ENCODE data around the gene CARMIL3. TPM values are rescaled to one million over a fixed set of nuclear protein-coding genes. Genes with fewer than 3 reads are reported as not detected.

Gene CARMIL3
- total and polyA plus RNA-seq, 2 experiments from 2014 or later = not detected

DNA sequence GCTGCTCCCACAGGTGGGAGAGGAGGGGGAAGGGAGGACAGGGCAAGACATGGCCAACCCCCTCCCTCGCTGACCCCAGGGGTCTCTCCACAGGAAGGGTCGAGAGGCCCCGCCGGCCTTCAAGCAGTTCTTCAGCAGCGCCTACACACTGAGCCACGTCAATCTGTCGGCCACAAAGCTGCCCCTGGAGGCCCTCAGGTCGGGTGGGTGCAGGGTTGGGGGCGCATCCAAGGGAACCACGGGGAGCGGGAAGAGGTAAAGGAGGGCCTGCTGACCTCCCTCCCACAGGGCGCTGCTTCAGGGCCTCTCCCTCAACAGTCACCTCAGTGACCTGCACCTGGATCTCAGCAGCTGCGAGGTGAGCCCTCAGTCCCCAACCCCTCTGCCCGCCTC is 6.1 kb downstream of the CARMIL3 start:
- 34 to 46% methylated on average over 12 to 14 of the region's 14 CpGs for WGBS, 2 experiments (ENCODE audit: low coverage in 1 of 2, low lambda C conversion rate in 2 of 2, missing lambda C conversion rate in 2 of 2)
- in situ Hi-C loops (cut with MboI) = no loop called here
- Histone ChIP-seq H3K4me3 (no peak overlapping the region), H3K9me2 (ENCODE audit: insufficient read depth) (no peaks in the 10 kb centered on the region), H3K36me3 (ENCODE audit: low read depth) (no peaks in the 10 kb centered on the region), H2AFZ (no peak overlapping the region), H3K4me1 (ENCODE audit: insufficient read depth) (no peaks in the 10 kb centered on the region), H3K4me2 (ENCODE audit: unreplicated experiment) (no peak overlapping the region), H3K9me3 (ENCODE audit: low read depth) (no peaks in the 10 kb centered on the region), H3F3A (ENCODE audit: insufficient read depth) (no peaks in the 10 kb centered on the region), H4K20me1 (ENCODE audit: insufficient read depth) (no peaks in the 10 kb centered on the region), H3K79me2 (ENCODE audit: insufficient read depth) (no peaks in the 10 kb centered on the region), H3K9ac (no peak overlapping the region), H3K27ac (no peak overlapping the region), H3K27me3 (replicated peaks; ENCODE audit: insufficient read depth) (peaks cover 12% of the 10 kb centered on the region)
- TF ChIP-seq EZH2phosphoT487 (IDR thresholded peaks at IDR 0.05; ENCODE audit: insufficient read depth, low read depth) (no peak), EZH2 (IDR thresholded peaks at IDR 0.05; ENCODE audit: insufficient read depth, poor library complexity, severe bottlenecking) (no peak)
- DNase-seq = no peak

GRCh38 chr14:24058260-24058950 is 6.6 kb downstream of the CARMIL3 start:
- Histone ChIP-seq H3F3A (ENCODE audit: insufficient read depth) (no peaks in the 10 kb centered on the region), H3K4me3 (no peak overlapping the region), H3K4me1 (ENCODE audit: insufficient read depth) (no peaks in the 10 kb centered on the region), H3K4me2 (ENCODE audit: unreplicated experiment) (no peak overlapping the region), H3K27me3 (replicated peaks; ENCODE audit: insufficient read depth) (peaks cover 12% of the 10 kb centered on the region), H4K20me1 (ENCODE audit: insufficient read depth) (no peaks in the 10 kb centered on the region), H3K9me2 (ENCODE audit: insufficient read depth) (no peaks in the 10 kb centered on the region), H3K79me2 (ENCODE audit: insufficient read depth) (no peaks in the 10 kb centered on the region), H3K36me3 (ENCODE audit: low read depth) (no peaks in the 10 kb centered on the region), H2AFZ (no peak overlapping the region), H3K9ac (no peak overlapping the region), H3K9me3 (ENCODE audit: low read depth) (no peaks in the 10 kb centered on the region), H3K27ac (no peak overlapping the region)
- 48 to 51% methylated on average over 7 of the region's 7 CpGs for WGBS, 2 experiments (ENCODE audit: low coverage in 1 of 2, low lambda C conversion rate in 2 of 2, missing lambda C conversion rate in 2 of 2)
- TF ChIP-seq EZH2 (IDR thresholded peaks at IDR 0.05; ENCODE audit: insufficient read depth, poor library complexity, severe bottlenecking) (no peak), EZH2phosphoT487 (IDR thresholded peaks at IDR 0.05; ENCODE audit: insufficient read depth, low read depth) (no peak)
- DNase-seq = peak; percentile 86
- in situ Hi-C loops (cut with MboI) = no loop called here

DNA sequence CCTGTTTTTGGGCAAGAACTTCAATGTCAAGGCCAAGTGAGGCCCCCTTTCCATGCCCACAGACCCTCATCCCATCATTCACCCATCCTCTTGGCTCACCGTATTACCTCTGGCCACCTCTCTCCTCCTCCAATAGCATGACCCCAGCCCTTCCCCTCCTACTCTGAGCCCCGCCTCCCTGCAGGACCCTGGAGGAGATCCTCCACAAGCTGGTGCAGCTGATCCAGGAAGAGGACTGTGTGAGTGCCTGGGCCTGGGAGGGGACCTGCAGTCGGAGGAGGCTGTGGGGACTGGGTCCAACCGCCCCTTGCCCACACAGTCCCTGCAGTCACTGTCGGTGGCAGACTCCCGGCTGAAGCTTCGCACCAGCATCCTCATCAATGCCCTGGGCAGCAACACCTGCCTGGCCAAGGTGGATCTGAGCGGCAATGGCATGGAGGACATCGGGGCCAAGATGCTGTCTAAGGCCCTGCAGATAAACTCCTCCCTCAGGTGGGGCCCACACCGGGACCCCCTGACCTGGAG is 7.2 kb downstream of the CARMIL3 start:
- Histone ChIP-seq H4K20me1 (ENCODE audit: insufficient read depth) (no peaks in the 10 kb centered on the region), H2AFZ (no peak overlapping the region), H3K4me1 (ENCODE audit: insufficient read depth) (no peaks in the 10 kb centered on the region), H3K9me3 (ENCODE audit: low read depth) (no peaks in the 10 kb centered on the region), H3K79me2 (ENCODE audit: insufficient read depth) (no peaks in the 10 kb centered on the region), H3F3A (ENCODE audit: insufficient read depth) (no peaks in the 10 kb centered on the region), H3K27me3 (replicated peaks; ENCODE audit: insufficient read depth) (peaks cover 10% of the 10 kb centered on the region), H3K4me2 (ENCODE audit: unreplicated experiment) (no peak overlapping the region), H3K36me3 (ENCODE audit: low read depth) (no peaks in the 10 kb centered on the region), H3K9ac (no peak overlapping the region), H3K4me3 (no peak overlapping the region), H3K9me2 (ENCODE audit: insufficient read depth) (no peaks in the 10 kb centered on the region), H3K27ac (no peak overlapping the region)
- DNase-seq = no peak
- TF ChIP-seq EZH2phosphoT487 (IDR thresholded peaks at IDR 0.05; ENCODE audit: insufficient read depth, low read depth) = no peak
- TF ChIP-seq EZH2 (IDR thresholded peaks at IDR 0.05; ENCODE audit: insufficient read depth, poor library complexity, severe bottlenecking) = no peak
- 69 to 79% methylated on average over 7 to 9 of the region's 10 CpGs for WGBS, 2 experiments (ENCODE audit: low coverage in 1 of 2, low lambda C conversion rate in 2 of 2, missing lambda C conversion rate in 2 of 2)
- in situ Hi-C loops (cut with MboI) = no loop called here

- H2AFZ ChIP-seq = no peak overlapping the region
- H3K9me2 ChIP-seq (ENCODE audit: insufficient read depth) = no peaks in the 10 kb centered on the region
- no peak overlapping the region for H3K27ac ChIP-seq
- H3K4me1 ChIP-seq (ENCODE audit: insufficient read depth) = no peaks in the 10 kb centered on the region
- no peak overlapping the region for H3K9ac ChIP-seq
- H3K27me3 ChIP-seq (replicated peaks; ENCODE audit: insufficient read depth) = peaks cover 5% of the 10 kb centered on the region
- TF ChIP-seq EZH2 (IDR thresholded peaks at IDR 0.05; ENCODE audit: insufficient read depth, poor library complexity, severe bottlenecking) = no peak
- no peaks in the 10 kb centered on the region for H3F3A ChIP-seq (ENCODE audit: insufficient read depth)
- no peaks in the 10 kb centered on the region for H3K9me3 ChIP-seq (ENCODE audit: low read depth)
- in situ Hi-C loops (cut with MboI) = no loop called here
- no peak overlapping the region for H3K4me3 ChIP-seq
- 70 to 74% methylated on average over 16 of the region's 16 CpGs for WGBS, 2 experiments (ENCODE audit: low coverage in 1 of 2, low lambda C conversion rate in 2 of 2, missing lambda C conversion rate in 2 of 2)
- H3K79me2 ChIP-seq (ENCODE audit: insufficient read depth) = no peaks in the 10 kb centered on the region
- H4K20me1 ChIP-seq (ENCODE audit: insufficient read depth) = no peaks in the 10 kb centered on the region
- no peak for DNase-seq
- no peaks in the 10 kb centered on the region for H3K36me3 ChIP-seq (ENCODE audit: low read depth)
- H3K4me2 ChIP-seq (ENCODE audit: unreplicated experiment) = no peak overlapping the region
Measured at GRCh38 chr14:24059841-24060388, 8.1 kb downstream of the CARMIL3 start.

Measured in GM23248 (cell line).